ENCODE measurements around the gene DDR2.
"Not testable (repeated sequence)": the region's sequence is repeated elsewhere in the genome, so short reads cannot be mapped to it uniquely, and the experiment has no call there.

DDR2 gene

GRCh38 chr1:162779043-162779442 lies 146.8 kb downstream of the DDR2 start:
- Histone ChIP-seq H3K4me1 (ENCODE audit: control insufficient read depth, insufficient read depth, low read length) (no peaks in the 10 kb centered on the region), H3K36me3 (ENCODE audit: control insufficient read depth, insufficient read depth, low read length) (no peaks in the 10 kb centered on the region), H3K4me3 (ENCODE audit: low read length) (no peak overlapping the region), H3K9ac (ENCODE audit: low read length) (no peak overlapping the region), H3K27me3 (ENCODE audit: control insufficient read depth, insufficient read depth, low read length) (no peaks in the 10 kb centered on the region), H3K9me3 (ENCODE audit: control insufficient read depth, low read length) (no peaks in the 10 kb centered on the region)

GRCh38 chr1:162782671-162783070 lies 150.4 kb downstream of the DDR2 start:
- no peaks in the 10 kb centered on the region for H3K36me3 ChIP-seq (ENCODE audit: control insufficient read depth, insufficient read depth, low read length)
- H3K4me3 ChIP-seq (ENCODE audit: low read length): no peak overlapping the region
- H3K9me3 ChIP-seq (ENCODE audit: control insufficient read depth, low read length): no peaks in the 10 kb centered on the region
- no peaks in the 10 kb centered on the region for H3K4me1 ChIP-seq (ENCODE audit: control insufficient read depth, insufficient read depth, low read length)
- no peaks in the 10 kb centered on the region for H3K27me3 ChIP-seq (ENCODE audit: control insufficient read depth, insufficient read depth, low read length)
- H3K9ac ChIP-seq (ENCODE audit: low read length): no peak overlapping the region

GRCh38 chr1:162784926-162785325 lies 152.7 kb downstream of the DDR2 start:
- H3K9ac ChIP-seq (ENCODE audit: low read length); H3K9me3 ChIP-seq (ENCODE audit: control insufficient read depth, low read length); H3K4me1 ChIP-seq (ENCODE audit: control insufficient read depth, insufficient read depth, low read length); H3K4me3 ChIP-seq (ENCODE audit: low read length); H3K36me3 ChIP-seq (ENCODE audit: control insufficient read depth, insufficient read depth, low read length); H3K27me3 ChIP-seq (ENCODE audit: control insufficient read depth, insufficient read depth, low read length): not testable (repeated sequence)

- H3K9ac ChIP-seq (ENCODE audit: low read length); H3K36me3 ChIP-seq (ENCODE audit: control insufficient read depth, insufficient read depth, low read length); H3K4me1 ChIP-seq (ENCODE audit: control insufficient read depth, insufficient read depth, low read length); H3K27me3 ChIP-seq (ENCODE audit: control insufficient read depth, insufficient read depth, low read length); H3K4me3 ChIP-seq (ENCODE audit: low read length); H3K9me3 ChIP-seq (ENCODE audit: control insufficient read depth, low read length): not testable (repeated sequence)
Measured at GRCh38 chr1:162788783-162789182, 156.5 kb downstream of the DDR2 start.

- H3K4me1 ChIP-seq (ENCODE audit: control insufficient read depth, insufficient read depth, low read length); H3K9me3 ChIP-seq (ENCODE audit: control insufficient read depth, low read length); H3K4me3 ChIP-seq (ENCODE audit: low read length); H3K27me3 ChIP-seq (ENCODE audit: control insufficient read depth, insufficient read depth, low read length); H3K36me3 ChIP-seq (ENCODE audit: control insufficient read depth, insufficient read depth, low read length): not testable (repeated sequence)
- peak within 1 kb of the TSS; percentile 43 for H3K9ac ChIP-seq (ENCODE audit: low read length)
Measured at GRCh38 chr1:162790303-162790984, 158.2 kb downstream of the DDR2 start, which contains the start of gene HSD17B7. Gene HSD17B7, plus strand, starts transcription at chr1:162790702. Its CDS starts 99 bp downstream, at chr1:162790801.

- not testable (repeated sequence) for H3K27me3 ChIP-seq (ENCODE audit: control insufficient read depth, insufficient read depth, low read length); H3K4me1 ChIP-seq (ENCODE audit: control insufficient read depth, insufficient read depth, low read length); H3K9me3 ChIP-seq (ENCODE audit: control insufficient read depth, low read length); H3K4me3 ChIP-seq (ENCODE audit: low read length); H3K36me3 ChIP-seq (ENCODE audit: control insufficient read depth, insufficient read depth, low read length)
- H3K9ac ChIP-seq (ENCODE audit: low read length): peak overlapping the region; percentile 43
Measured at GRCh38 chr1:162790985-162791357, 158.7 kb downstream of the DDR2 start.

GRCh38 chr1:162794284-162794683 lies 162.0 kb downstream of the DDR2 start:
- not testable (repeated sequence) for H3K9ac ChIP-seq (ENCODE audit: low read length); H3K36me3 ChIP-seq (ENCODE audit: control insufficient read depth, insufficient read depth, low read length); H3K9me3 ChIP-seq (ENCODE audit: control insufficient read depth, low read length); H3K27me3 ChIP-seq (ENCODE audit: control insufficient read depth, insufficient read depth, low read length); H3K4me3 ChIP-seq (ENCODE audit: low read length); H3K4me1 ChIP-seq (ENCODE audit: control insufficient read depth, insufficient read depth, low read length)

GRCh38 chr1:162796617-162797279 lies 164.5 kb downstream of the DDR2 start:
- not testable (repeated sequence) for H3K9ac ChIP-seq (ENCODE audit: low read length); H3K36me3 ChIP-seq (ENCODE audit: control insufficient read depth, insufficient read depth, low read length); H3K9me3 ChIP-seq (ENCODE audit: control insufficient read depth, low read length); H3K4me1 ChIP-seq (ENCODE audit: control insufficient read depth, insufficient read depth, low read length); H3K27me3 ChIP-seq (ENCODE audit: control insufficient read depth, insufficient read depth, low read length); H3K4me3 ChIP-seq (ENCODE audit: low read length)

- H3K27me3 ChIP-seq (ENCODE audit: control insufficient read depth, insufficient read depth, low read length); H3K4me1 ChIP-seq (ENCODE audit: control insufficient read depth, insufficient read depth, low read length); H3K36me3 ChIP-seq (ENCODE audit: control insufficient read depth, insufficient read depth, low read length); H3K4me3 ChIP-seq (ENCODE audit: low read length); H3K9me3 ChIP-seq (ENCODE audit: control insufficient read depth, low read length); H3K9ac ChIP-seq (ENCODE audit: low read length): not testable (repeated sequence)
Measured at GRCh38 chr1:162799995-162800830, 167.9 kb downstream of the DDR2 start.

GRCh38 chr1:162807503-162807902 lies 175.2 kb downstream of the DDR2 start:
- not testable (repeated sequence) for H3K9ac ChIP-seq (ENCODE audit: low read length); H3K4me1 ChIP-seq (ENCODE audit: control insufficient read depth, insufficient read depth, low read length); H3K27me3 ChIP-seq (ENCODE audit: control insufficient read depth, insufficient read depth, low read length); H3K4me3 ChIP-seq (ENCODE audit: low read length); H3K9me3 ChIP-seq (ENCODE audit: control insufficient read depth, low read length); H3K36me3 ChIP-seq (ENCODE audit: control insufficient read depth, insufficient read depth, low read length)

- not testable (repeated sequence) for H3K4me1 ChIP-seq (ENCODE audit: control insufficient read depth, insufficient read depth, low read length); H3K36me3 ChIP-seq (ENCODE audit: control insufficient read depth, insufficient read depth, low read length); H3K27me3 ChIP-seq (ENCODE audit: control insufficient read depth, insufficient read depth, low read length); H3K9ac ChIP-seq (ENCODE audit: low read length); H3K9me3 ChIP-seq (ENCODE audit: control insufficient read depth, low read length); H3K4me3 ChIP-seq (ENCODE audit: low read length)
Measured at GRCh38 chr1:162812357-162812756, 180.1 kb downstream of the DDR2 start.

GRCh38 chr1:162818136-162818535 lies 185.9 kb downstream of the DDR2 start:
- not testable (repeated sequence) for H3K4me3 ChIP-seq (ENCODE audit: low read length); H3K36me3 ChIP-seq (ENCODE audit: control insufficient read depth, insufficient read depth, low read length); H3K9me3 ChIP-seq (ENCODE audit: control insufficient read depth, low read length); H3K9ac ChIP-seq (ENCODE audit: low read length)
- Histone ChIP-seq H3K4me1 (ENCODE audit: control insufficient read depth, insufficient read depth, low read length) (peaks cover 12% of the 10 kb centered on the region), H3K27me3 (ENCODE audit: control insufficient read depth, insufficient read depth, low read length) (peaks cover 10% of the 10 kb centered on the region)
